GM12874 (cell line): ENCODE data around the gene ANKRD39.
A peak's percentile ranks its signal among the peaks of the same experiment; 100 is the strongest.

Experiments
- CTCF ChIP-seq: IDR thresholded peaks from 2 replicates; pipeline ENCODE4 v1.5.1; 2011; ENCODE audit warnings: low read depth, mild to moderate bottlenecking, control low read depth, low read length, moderate library complexity; ENCODE audit not compliant: insufficient read depth

The ANKRD39 gene

GRCh38 chr2:96801786-96802595 lies 55.8 kb downstream of the ANKRD39 start:
- TF ChIP-seq CTCF: no peak

- TF ChIP-seq CTCF: peak; percentile 96
Observed at GRCh38 chr2:96801005-96801785, 56.6 kb downstream of the ANKRD39 start.

GRCh38 chr2:96800061-96801004 lies 57.5 kb downstream of the ANKRD39 start:
- TF ChIP-seq CTCF: no peak

- no peak for TF ChIP-seq CTCF
Observed at GRCh38 chr2:96799623-96799935, 58.2 kb downstream of the ANKRD39 start.

- TF ChIP-seq CTCF: no peak
Observed at GRCh38 chr2:96798733-96799622, 58.8 kb downstream of the ANKRD39 start.
